Mucosa of descending colon (tissue), 3 donors: ENCODE measurements around the gene SIX4. TPM values are rescaled to one million over a fixed set of nuclear protein-coding genes. Genes with fewer than 3 reads are reported as not detected.

Source experiments
- ATAC-seq: fragments of 200-7000 bp; cut with Tn5 transposase; one replicate; pipeline ENCODE4 v1.9.1; 2020; ENCODE audit warnings: mild to moderate bottlenecking, moderate library complexity
- DNase-seq, 3 donors: peaks; one replicate each; pipeline ENCODE4 v3.0.0-alpha.2; 2020
- H3K36me3 ChIP-seq: fragments of 200-600 bp; one replicate; pipeline ENCODE4 v1.8.0; 2021; ENCODE audit warnings: low read depth, mild to moderate bottlenecking
- H3K4me1 ChIP-seq: fragments of 200-600 bp; one replicate; pipeline ENCODE4 v1.8.0; 2021; ENCODE audit warnings: low read depth, mild to moderate bottlenecking
- H3K4me3 ChIP-seq: fragments of 200-600 bp; one replicate; pipeline ENCODE4 v1.8.0; 2021; ENCODE audit warnings: mild to moderate bottlenecking
- H3K9me3 ChIP-seq: fragments of 200-600 bp; one replicate; pipeline ENCODE4 v1.8.0; 2021; ENCODE audit warnings: mild to moderate bottlenecking
- intact Hi-C, 2 donors: fragments of 100-400 bp; cut with DNase I in 1 of 2; cut with micrococcal nuclease in 1 of 2; formaldehyde crosslinking; loops; one replicate each; pipeline versions ENCODE4 v1.11.0 to v1.11.1; 2022; cut with DNase I, micrococcal nuclease
- total RNA-seq, 3 donors: library from RNA; stranded (reverse); fragmentation: NEBNext Ultra II Directional in 2 of 3; extraction: Animal tissue kit (Norgen Biotek cat#: 25700) in 2 of 3; gene quantifications; one replicate each; pipeline versions ENCODE4 v1.2.1 to v1.2.4, GENCODE V29; 2021 to 2023
- TF ChIP-seq, protein P1 (sequence below): fragments of 200-600 bp; IDR thresholded peaks from one replicate; pipeline ENCODE4 v1.8.0; 2022; ENCODE audit warnings: antibody characterized with exemption, mild to moderate bottlenecking
- donor health status: DM: no; HTN: no; CAD: no; lungs with moderate emphysema.
- donor health status: DM: no; HTN: no; CAD: no.
- donor health status: DM: no; HTN: yes; CAD: no.

SIX4 gene
- total RNA-seq, 3 donors from 2014 or later, result 0.12 to 0.82 (median 0.14) TPM

- Histone ChIP-seq H3K9me3 (peaks cover 6% of the 10 kb centered on the region), H3K4me1 (no peaks in the 10 kb centered on the region), H3K36me3 (no peaks in the 10 kb centered on the region), H3K4me3 (no peak overlapping the region)
- ATAC-seq, result no peak
- TF ChIP-seq, protein P1, sequence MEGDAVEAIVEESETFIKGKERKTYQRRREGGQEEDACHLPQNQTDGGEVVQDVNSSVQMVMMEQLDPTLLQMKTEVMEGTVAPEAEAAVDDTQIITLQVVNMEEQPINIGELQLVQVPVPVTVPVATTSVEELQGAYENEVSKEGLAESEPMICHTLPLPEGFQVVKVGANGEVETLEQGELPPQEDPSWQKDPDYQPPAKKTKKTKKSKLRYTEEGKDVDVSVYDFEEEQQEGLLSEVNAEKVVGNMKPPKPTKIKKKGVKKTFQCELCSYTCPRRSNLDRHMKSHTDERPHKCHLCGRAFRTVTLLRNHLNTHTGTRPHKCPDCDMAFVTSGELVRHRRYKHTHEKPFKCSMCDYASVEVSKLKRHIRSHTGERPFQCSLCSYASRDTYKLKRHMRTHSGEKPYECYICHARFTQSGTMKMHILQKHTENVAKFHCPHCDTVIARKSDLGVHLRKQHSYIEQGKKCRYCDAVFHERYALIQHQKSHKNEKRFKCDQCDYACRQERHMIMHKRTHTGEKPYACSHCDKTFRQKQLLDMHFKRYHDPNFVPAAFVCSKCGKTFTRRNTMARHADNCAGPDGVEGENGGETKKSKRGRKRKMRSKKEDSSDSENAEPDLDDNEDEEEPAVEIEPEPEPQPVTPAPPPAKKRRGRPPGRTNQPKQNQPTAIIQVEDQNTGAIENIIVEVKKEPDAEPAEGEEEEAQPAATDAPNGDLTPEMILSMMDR, result no peak
- DNase-seq, result no peak
- intact Hi-C loops, result no loop called here
Observed at GRCh38 chr14:60744566-60744965, 20.4 kb upstream of the SIX4 start.

GRCh38 chr14:60738843-60739508 lies 14.8 kb upstream of the SIX4 start:
- intact Hi-C loops, result no loop called here
- TF ChIP-seq, protein P1, result no peak
- Histone ChIP-seq H3K36me3 (no peaks in the 10 kb centered on the region), H3K4me1 (peaks cover 9% of the 10 kb centered on the region), H3K4me3 (no peak overlapping the region), H3K9me3 (peaks cover 6% of the 10 kb centered on the region)
- no peak for ATAC-seq
- no peak for DNase-seq

DNA sequence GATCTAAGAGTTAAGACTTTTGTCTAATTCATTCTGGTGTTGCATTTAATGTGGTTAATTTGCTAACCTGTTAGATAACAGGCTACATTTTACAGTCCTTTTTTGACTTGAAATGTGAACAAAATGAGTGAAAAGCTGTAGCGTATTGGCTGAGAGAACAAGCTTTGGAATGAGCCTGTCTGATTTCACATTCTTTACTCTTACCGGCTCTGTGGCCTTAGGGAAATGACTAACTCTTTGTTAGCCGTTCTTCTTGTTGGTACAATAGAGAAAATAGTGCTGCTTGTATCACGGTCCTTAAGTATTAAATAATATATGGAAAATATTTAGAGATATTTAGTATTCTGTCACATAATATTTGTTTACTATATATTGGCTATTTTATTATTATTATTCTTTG lies 12.3 kb upstream of the SIX4 start:
- intact Hi-C loops, result no loop called here
- H3K9me3 ChIP-seq, result no peaks in the 10 kb centered on the region
- DNase-seq, result no peak
- no peak overlapping the region for H3K4me3 ChIP-seq
- H3K4me1 ChIP-seq, result peaks cover 9% of the 10 kb centered on the region
- ATAC-seq, result no peak
- TF ChIP-seq, protein P1, result no peak
- H3K36me3 ChIP-seq, result no peaks in the 10 kb centered on the region

- Histone ChIP-seq H3K4me1 (peaks cover 9% of the 10 kb centered on the region), H3K4me3 (no peak overlapping the region), H3K9me3 (no peaks in the 10 kb centered on the region), H3K36me3 (no peaks in the 10 kb centered on the region)
- ATAC-seq (no peak), DNase-seq (no peak)
- TF ChIP-seq, protein P1, result no peak
- intact Hi-C loops, result no loop called here
Observed at GRCh38 chr14:60735416-60735815, 11.3 kb upstream of the SIX4 start.

DNA sequence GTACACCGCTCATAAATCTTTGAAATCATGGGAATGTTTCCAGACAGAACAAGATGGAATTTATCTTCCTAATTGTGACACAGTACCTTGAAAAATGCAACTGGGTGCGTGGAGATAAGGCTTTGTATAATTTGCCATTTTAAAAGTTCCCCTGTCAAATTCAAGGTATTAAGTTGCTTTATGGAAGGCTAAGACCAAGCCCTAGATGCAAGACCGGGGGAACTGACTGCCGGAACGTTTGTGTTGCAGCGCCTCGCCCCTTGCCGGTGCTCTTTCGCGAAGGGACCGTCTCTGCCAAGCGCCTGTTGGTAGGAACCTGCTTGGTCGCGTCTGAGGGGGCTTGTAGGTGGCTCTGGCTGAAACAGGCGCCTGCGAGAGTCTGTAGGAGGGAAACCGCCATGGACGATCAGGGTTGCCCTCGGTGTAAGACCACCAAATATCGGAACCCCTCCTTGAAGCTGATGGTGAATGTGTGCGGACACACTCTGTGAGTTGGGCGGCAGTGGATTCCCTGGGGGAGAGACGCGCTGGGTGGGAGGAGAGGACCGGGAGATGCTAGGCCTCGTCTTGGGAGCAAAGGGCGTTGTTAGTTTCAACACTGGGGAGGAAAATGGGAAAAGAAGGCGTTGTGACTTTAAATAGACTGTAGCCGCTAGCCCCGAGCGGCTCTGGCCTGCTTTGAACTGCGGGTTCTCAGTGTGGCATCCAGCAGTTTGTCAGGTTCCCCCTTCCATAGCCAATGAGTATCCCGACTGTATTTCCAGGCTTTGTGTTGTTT lies 10.5 kb upstream of the SIX4 start, which contains the start of gene MNAT1:
Gene MNAT1 (plus strand): TSS at position 297 of the 778 bp plus-strand sequence. CDS start 102 bp downstream, at position 399.
- DNase-seq (peak; percentile 69 to 82 (median 80)), ATAC-seq (peak; percentile 98)
- no peaks in the 10 kb centered on the region for H3K9me3 ChIP-seq
- no peaks in the 10 kb centered on the region for H3K36me3 ChIP-seq
- TF ChIP-seq, protein P1, result no peak
- intact Hi-C loops, result no loop called here
- peaks cover 9% of the 10 kb centered on the region for H3K4me1 ChIP-seq
- peak within 1 kb of the TSS; percentile 29 for H3K4me3 ChIP-seq
